ENCODE data around the gene LAYN.

GRCh38 chr11:111589114-111589513 lies 48.6 kb downstream of the LAYN start:
- TF ChIP-seq POLR2A (IDR thresholded peaks at IDR 0.05) (no peak), CTCF (IDR thresholded peaks at IDR 0.05) (no peak)
